Activated B cell treated with CpG ODN at 0.5 μM for 24 hours (primary cell): ENCODE data around the gene PHC2. TPM values are rescaled to one million over a fixed set of nuclear protein-coding genes. Genes with fewer than 3 reads are reported as not detected.

ENCODE experiments used
- ATAC-seq: fragments of 200-7000 bp; cut with Tn5 transposase; one replicate; pipeline ENCODE4 v1.10.0; 2021; ENCODE audit warnings: low read depth, mild to moderate bottlenecking, moderate library complexity
- CTCF ChIA-PET: fragments of 350-600 bp; sonication (Branson Sonifier 250); formaldehyde crosslinking; loops from one replicate; lab custom pipeline; 2021; ENCODE audit warnings: antibody characterized with exemption; lab: Charles Lee
- POLR2A ChIA-PET: fragments of 350-600 bp; sonication (Branson Sonifier 250); formaldehyde crosslinking; loops from one replicate; lab custom pipeline; 2021; ENCODE audit warnings: antibody characterized with exemption; lab: Charles Lee
- DNase-seq: peaks from one replicate; pipeline ENCODE4 v3.0.0; 2022
- H3K27ac Mint-ChIP-seq: one replicate; pipeline ENCODE4 v1.8.0; 2020; ENCODE audit warnings: mixed read lengths
- H3K27me3 Mint-ChIP-seq: one replicate; pipeline ENCODE4 v1.8.0; 2021; ENCODE audit warnings: mixed read lengths
- H3K36me3 Mint-ChIP-seq: one replicate; pipeline ENCODE4 v1.8.0; 2021; ENCODE audit warnings: low read depth, mixed read lengths
- H3K4me1 Mint-ChIP-seq: one replicate; pipeline ENCODE4 v1.8.0; 2021; ENCODE audit warnings: mixed read lengths
- H3K4me3 Mint-ChIP-seq: one replicate; pipeline ENCODE4 v1.8.0; 2020; ENCODE audit warnings: mild to moderate bottlenecking, mixed read lengths
- H3K9me3 Mint-ChIP-seq: one replicate; pipeline ENCODE4 v1.8.0; 2020; ENCODE audit warnings: mixed read lengths
- CTCF ChIP-seq: fragments of 200-600 bp; IDR thresholded peaks from one replicate; pipeline ENCODE4 v1.8.0; 2022; ENCODE audit warnings: antibody characterized with exemption, mild to moderate bottlenecking
- intact Hi-C: fragments of 100-400 bp; cut with micrococcal nuclease; formaldehyde crosslinking; loops from one replicate; pipeline ENCODE4 v1.15.1; 2024
- total RNA-seq: library from RNA; stranded (reverse); gene quantifications from 2 replicates; pipeline ENCODE4 v1.2.3, GENCODE V29; 2022

PHC2 gene
- total RNA-seq, 1 donor from 2014 or later, result 16.4 TPM

DNA sequence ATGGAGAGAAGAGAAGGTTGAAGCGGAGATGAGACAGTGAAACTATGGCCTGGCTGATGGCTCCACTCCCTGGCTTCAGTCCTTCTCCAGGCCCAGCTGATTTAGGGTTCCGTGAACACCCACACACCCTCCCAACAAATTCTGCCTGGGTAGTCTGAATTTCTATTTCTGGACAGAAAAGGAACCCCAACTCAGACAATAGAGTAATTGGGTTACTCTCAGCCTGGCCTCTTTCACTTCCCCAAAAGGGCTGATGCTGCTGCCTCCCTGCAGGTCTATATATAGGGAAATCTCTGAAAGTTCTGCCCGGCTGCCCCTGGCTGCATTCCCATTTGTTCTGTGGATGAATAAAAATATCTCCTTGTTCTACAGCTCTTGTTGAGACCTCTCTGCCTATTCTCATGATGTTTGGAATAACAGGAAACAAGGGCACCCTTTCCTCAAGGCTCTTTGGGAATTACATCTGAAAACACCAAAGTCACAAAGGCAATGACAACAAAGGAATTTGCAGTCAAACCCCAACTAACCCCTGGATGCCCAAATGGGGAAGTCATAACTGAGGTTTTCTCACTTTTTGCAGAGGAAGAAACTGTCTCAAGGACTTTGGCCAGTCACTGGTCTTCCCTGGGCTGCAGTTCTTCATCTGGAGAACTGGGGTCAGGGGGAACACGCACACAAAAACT, 30.2 kb upstream of the PHC2 start:
- Mint-ChIP-seq H3K27ac (peak overlapping the region; percentile 75), H3K4me1 (peaks cover 49% of the 10 kb centered on the region), H3K27me3 (no peaks in the 10 kb centered on the region), H3K9me3 (no peaks in the 10 kb centered on the region), H3K36me3 (no peaks in the 10 kb centered on the region), H3K4me3 (peak overlapping the region; percentile 76)
- ChIA-PET CTCF (interaction anchor here (1.3 to 2.5 kb wide), 3 partner anchors 10 to 166 kb away, joined by 4 to 10 read pairs (median 5); partner anchors contain the start of gene ZSCAN20), POLR2A (interaction anchor here (0.7 to 1.4 kb wide), 2 partner anchors 206 to 334 kb away, joined by 3 read pairs; no protein-coding TSS in a partner anchor)
- DNase-seq (no peak), ATAC-seq (peak; percentile 92)
- intact Hi-C loops, result loop anchor here (2.0 kb wide), 1 partner anchor 30 kb away; the partner anchor contains the start of gene PHC2
- TF ChIP-seq CTCF, result no peak

GRCh38 chr1:33460144-33460543, 29.2 kb upstream of the PHC2 start:
- intact Hi-C loops, result loop anchor here (2.0 kb wide), 1 partner anchor 29 kb away; the partner anchor contains the start of gene PHC2
- no peak for TF ChIP-seq CTCF
- DNase-seq (no peak), ATAC-seq (no peak)
- ChIA-PET CTCF (interaction anchor here (1.2 to 2.5 kb wide), 3 partner anchors 10 to 165 kb away, joined by 5 to 10 read pairs (median 7); no protein-coding TSS in a partner anchor), POLR2A (interaction anchor here (0.5 to 1.4 kb wide), 2 partner anchors 96 to 333 kb away, joined by 3 to 4 read pairs; no protein-coding TSS in a partner anchor)
- H3K27me3 Mint-ChIP-seq, result no peaks in the 10 kb centered on the region
- peaks cover 56% of the 10 kb centered on the region for H3K4me1 Mint-ChIP-seq
- H3K4me3 Mint-ChIP-seq, result peak overlapping the region; percentile 19
- no peaks in the 10 kb centered on the region for H3K36me3 Mint-ChIP-seq
- H3K27ac Mint-ChIP-seq, result peak overlapping the region; percentile 75
- H3K9me3 Mint-ChIP-seq, result no peaks in the 10 kb centered on the region

- DNase-seq, result no peak
- H3K27ac Mint-ChIP-seq, result peak overlapping the region; percentile 75
- peak overlapping the region; percentile 19 for H3K4me3 Mint-ChIP-seq
- H3K4me1 Mint-ChIP-seq, result peaks cover 56% of the 10 kb centered on the region
- POLR2A ChIA-PET, result no interaction called here
- no peaks in the 10 kb centered on the region for H3K36me3 Mint-ChIP-seq
- TF ChIP-seq CTCF, result no peak
- intact Hi-C loops, result loop anchor here (2.0 to 5.0 kb wide), 2 partner anchors 29 to 92 kb away; partner anchors contain the start of gene PHC2
- H3K9me3 Mint-ChIP-seq, result no peaks in the 10 kb centered on the region
- no peaks in the 10 kb centered on the region for H3K27me3 Mint-ChIP-seq
- CTCF ChIA-PET, result interaction anchor here (1.2 to 2.5 kb wide), 3 partner anchors 10 to 164 kb away, joined by 5 to 10 read pairs (median 7); no protein-coding TSS in a partner anchor
- no peak for ATAC-seq
These were observed 28.8 kb upstream of the PHC2 start for GRCh38 chr1:33459691-33460090.

GRCh38 chr1:33456502-33456886, 25.6 kb upstream of the PHC2 start:
- no peak for DNase-seq
- intact Hi-C loops, result loop anchor here (5.0 kb wide), 1 partner anchor 89 kb away; no protein-coding TSS in a partner anchor
- no peak overlapping the region for H3K4me3 Mint-ChIP-seq

More at GRCh38 chr1:33456502-33456886, 25.6 kb upstream of the PHC2 start:
- ChIA-PET POLR2A (no interaction called here), CTCF (interaction anchor here (1.0 to 2.4 kb wide), 3 partner anchors 11 to 161 kb away, joined by 3 to 6 read pairs (median 5); no protein-coding TSS in a partner anchor)
- no peak for TF ChIP-seq CTCF
- no peak for ATAC-seq
- peaks cover 34% of the 10 kb centered on the region for H3K4me1 Mint-ChIP-seq
- no peak overlapping the region for H3K27ac Mint-ChIP-seq
- H3K27me3 Mint-ChIP-seq, result no peaks in the 10 kb centered on the region
- H3K9me3 Mint-ChIP-seq, result no peaks in the 10 kb centered on the region
- H3K36me3 Mint-ChIP-seq, result no peaks in the 10 kb centered on the region
